Ishikawa (cell line): ENCODE results near the gene DNAH3.

Source experiments
- CEBPB ChIP-seq: IDR thresholded peaks from 2 replicates; pipeline ENCODE4 v1.6.1; 2012
- EGR1 ChIP-seq: IDR thresholded peaks from 2 replicates; pipeline ENCODE4 v1.6.1; 2012
- EP300 ChIP-seq: IDR thresholded peaks from 2 replicates; pipeline ENCODE4 v1.6.1; 2012; ENCODE audit warnings: borderline replicate concordance
- FOXM1 ChIP-seq: IDR thresholded peaks from 2 replicates; pipeline ENCODE4 v1.6.1; 2012; ENCODE audit warnings: low read depth, borderline replicate concordance
- MAX ChIP-seq: IDR thresholded peaks from 2 replicates; pipeline ENCODE4 v1.6.1; 2012
- RAD21 ChIP-seq: IDR thresholded peaks from 2 replicates; pipeline ENCODE4 v1.6.1; 2012; ENCODE audit warnings: low read depth
- REST ChIP-seq: IDR thresholded peaks from 2 replicates; pipeline ENCODE4 v1.6.1; 2012; ENCODE audit warnings: low read depth, mild to moderate bottlenecking
- TAF1 ChIP-seq: IDR thresholded peaks from 2 replicates; pipeline ENCODE4 v1.6.1; 2012; ENCODE audit warnings: low read depth, mild to moderate bottlenecking
- USF1 ChIP-seq: IDR thresholded peaks from 2 replicates; pipeline ENCODE4 v1.6.1; 2012
- YY1 ChIP-seq: IDR thresholded peaks from 2 replicates; pipeline ENCODE4 v1.6.1; 2012; ENCODE audit warnings: low read depth

GRCh38 chr16:20897922-20898321 lies 252.7 kb downstream of the DNAH3 start:
- TF ChIP-seq EP300 (no peak), YY1 (no peak), USF1 (no peak), RAD21 (no peak), REST (no peak), MAX (no peak), FOXM1 (no peak), TAF1 (no peak), EGR1 (no peak), CEBPB (no peak)
